SK-N-SH (cell line): ENCODE results near the gene CHST13.

Experiments
- CTCF ChIP-seq: fragments of 200-600 bp; sonication (generic); IDR thresholded peaks from 2 replicates; pipeline ENCODE4 v1.6.1; 2017; ENCODE audit warnings: antibody characterized with exemption, mild to moderate bottlenecking, moderate library complexity
- EP300 ChIP-seq, 2 experiments: IDR thresholded peaks; 2 replicates each; pipeline versions ENCODE4 v1.4.0 to v1.6.1; 2012; ENCODE audit warnings: borderline replicate concordance in 1 of 2, low read depth in 1 of 2, low read length in 1 of 2
- FOXJ3 ChIP-seq: sonication (generic); formaldehyde crosslinking; IDR thresholded peaks from 2 replicates; pipeline ENCODE4 v1.5.1; 2020; ENCODE audit warnings: mild to moderate bottlenecking, missing genetic modification reagents
- JUND ChIP-seq: IDR thresholded peaks from 2 replicates; pipeline ENCODE4 v1.4.0; 2012
- MXI1 ChIP-seq: IDR thresholded peaks from 2 replicates; pipeline ENCODE4 v1.6.1; 2012; ENCODE audit warnings: mild to moderate bottlenecking, low read depth, low read length, improper control_type of control experiment
- POLR2AphosphoS5 ChIP-seq: IDR thresholded peaks from 2 replicates; pipeline ENCODE4 v1.6.1; 2012; ENCODE audit warnings: low read depth, low read length
- RAD21 ChIP-seq: IDR thresholded peaks from 2 replicates; pipeline ENCODE4 v1.6.1; 2012; ENCODE audit warnings: mild to moderate bottlenecking, low read length
- RCOR1 ChIP-seq: fragments of 150-350 bp; IDR thresholded peaks from 2 replicates; pipeline ENCODE4 v1.6.1; 2017; ENCODE audit warnings: antibody characterized with exemption, low read length
- TEAD4 ChIP-seq: IDR thresholded peaks from 2 replicates; pipeline ENCODE4 v1.4.0; 2012; ENCODE audit warnings: mild to moderate bottlenecking, borderline replicate concordance; ENCODE audit not compliant: insufficient read depth
- USF1 ChIP-seq: IDR thresholded peaks from 2 replicates; pipeline ENCODE4 v1.4.0; 2012; ENCODE audit warnings: low read depth, borderline replicate concordance

GRCh38 chr3:126521122-126521891 is 2.6 kb upstream of the CHST13 start:
- TF ChIP-seq USF1 (no peak), JUND (no peak), EP300 (IDR thresholded peaks at IDR 0.05; ENCODE audit: borderline replicate concordance in 1 of 2, low read depth in 1 of 2, low read length in 1 of 2) (no peak), CTCF (no peak), FOXJ3 (CRISPR knock-in tag) (no peak), POLR2AphosphoS5 (no peak), TEAD4 (no peak), RCOR1 (no peak), RAD21 (no peak), MXI1 (no peak)
